Measurements from ENCODE around the gene KCNA1.
A peak's percentile ranks its signal among the peaks of the same experiment; 100 is the strongest.

Gene KCNA1

DNA sequence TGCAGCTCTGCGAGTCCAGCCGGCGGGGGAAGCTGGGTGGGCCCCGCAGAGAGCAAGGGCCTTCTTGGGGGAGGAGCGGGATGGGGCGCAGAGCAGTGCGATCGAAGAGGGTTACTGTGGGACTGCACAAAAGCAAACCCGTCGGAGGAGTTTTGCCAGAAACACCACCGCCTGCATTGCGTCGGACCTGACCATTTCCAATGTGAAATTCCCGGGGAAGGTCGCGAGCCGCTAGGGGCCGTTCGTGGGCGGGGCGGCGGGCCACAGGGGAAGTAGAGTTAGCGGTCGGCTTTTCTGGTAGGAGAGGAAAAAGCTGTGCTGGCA lies 333 bp upstream of the KCNA1 start:
- DNase-seq (ENCODE audit: low read depth, low spot score) = no peak
- no peak overlapping the region for H3K4me3 ChIP-seq (ENCODE audit: low read length)

- no peak for DNase-seq (ENCODE audit: low read depth, low spot score)
- H3K4me3 ChIP-seq (ENCODE audit: low read length) = no peak overlapping the region
Measured at GRCh38 chr12:4910502-4911315, 1.0 kb downstream of the KCNA1 start.

GRCh38 chr12:4911316-4911994 lies 1.8 kb downstream of the KCNA1 start:
- DNase-seq (ENCODE audit: low read depth, low spot score) = no peak
- no peak overlapping the region for H3K4me3 ChIP-seq (ENCODE audit: low read length)

DNA sequence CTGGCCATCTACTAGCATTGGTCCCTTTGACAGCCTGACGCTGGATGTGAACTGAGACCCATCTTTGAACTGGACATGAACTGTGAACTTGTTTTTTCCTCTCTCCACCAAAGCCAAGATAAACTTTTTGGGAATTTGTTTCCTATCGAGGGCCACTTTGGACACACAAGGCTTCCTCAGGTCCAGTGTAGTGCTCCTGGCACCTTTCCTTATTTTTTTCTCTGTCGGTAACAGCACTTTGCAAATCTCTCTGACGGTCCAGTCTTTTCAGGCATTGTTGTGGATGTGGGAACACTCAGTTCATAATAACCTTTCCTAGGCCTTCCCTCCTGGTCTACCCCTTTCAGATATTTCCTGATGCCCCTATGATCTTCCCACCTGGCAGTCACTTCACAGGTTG lies 5.0 kb downstream of the KCNA1 start:
- no peak for DNase-seq (ENCODE audit: low read depth, low spot score)
- no peak overlapping the region for H3K4me3 ChIP-seq (ENCODE audit: low read length)

DNA sequence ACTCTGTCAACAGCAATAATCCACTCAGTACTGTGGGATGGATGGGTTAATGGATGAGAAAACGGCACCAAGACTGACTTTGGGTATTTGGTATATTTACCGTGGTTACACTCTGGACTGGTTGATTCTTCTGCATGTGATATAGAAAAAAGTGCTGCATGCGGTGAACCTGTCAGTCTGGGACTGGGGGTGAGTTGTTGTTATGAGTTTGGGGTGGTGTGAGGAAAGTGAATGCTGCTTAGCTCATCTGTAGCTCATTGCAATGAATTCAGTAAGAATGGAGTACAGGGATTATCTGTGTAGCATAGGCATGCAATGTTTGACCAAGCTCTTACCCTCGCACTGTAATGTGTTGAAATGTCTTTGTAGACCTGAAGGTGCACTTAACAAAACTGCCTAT lies 6.0 kb downstream of the KCNA1 start:
- no peak overlapping the region for H3K4me3 ChIP-seq (ENCODE audit: low read length)
- DNase-seq (ENCODE audit: low read depth, low spot score) = no peak

DNA sequence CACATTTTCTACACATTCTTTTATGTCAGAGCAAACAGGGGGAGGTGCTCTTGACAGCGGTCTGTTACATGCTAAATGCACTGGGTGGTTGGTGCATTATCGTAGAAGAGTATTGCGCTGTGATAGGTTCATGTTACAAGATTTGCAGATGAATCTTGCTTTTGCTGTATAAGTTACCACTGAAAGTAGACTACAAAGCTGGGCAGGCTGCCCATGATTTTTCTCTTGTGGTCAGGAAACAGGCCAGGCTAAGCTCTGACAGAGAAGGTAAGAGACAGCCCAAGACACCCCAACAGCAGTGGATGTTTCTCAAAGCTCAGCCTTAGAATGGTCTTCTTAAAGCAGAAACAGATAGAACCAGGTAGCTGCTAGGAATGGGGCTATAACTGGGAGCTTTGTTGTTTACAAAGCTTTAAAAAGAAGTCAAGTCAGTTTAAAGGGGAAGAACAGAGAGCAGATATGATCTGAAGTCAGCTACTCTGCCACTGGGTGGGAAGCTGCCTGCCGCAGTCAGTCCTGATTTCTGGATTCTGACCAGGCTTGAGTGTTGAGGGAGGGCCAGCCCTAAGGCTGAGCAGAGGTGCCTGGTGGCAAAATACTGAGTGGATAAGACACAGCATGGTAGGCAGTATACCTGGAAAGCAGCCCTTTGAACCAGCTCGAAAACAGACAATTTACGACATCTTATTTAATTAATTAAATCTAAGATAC lies 9.4 kb downstream of the KCNA1 start:
- DNase-seq (ENCODE audit: low read depth, low spot score) = peak; percentile 4
- no peak overlapping the region for H3K4me3 ChIP-seq (ENCODE audit: low read length)

GRCh38 chr12:4932576-4932975 lies 22.9 kb downstream of the KCNA1 start:
- no peak overlapping the region for H3K4me3 ChIP-seq (ENCODE audit: low read length)
- DNase-seq (ENCODE audit: low read depth, low spot score) = no peak

- H3K4me3 ChIP-seq (ENCODE audit: low read length) = no peak overlapping the region
- no peak for DNase-seq (ENCODE audit: low read depth, low spot score)
Measured at GRCh38 chr12:4933411-4933810, 23.7 kb downstream of the KCNA1 start.

GRCh38 chr12:4934407-4935035 lies 24.8 kb downstream of the KCNA1 start:
- no peak overlapping the region for H3K4me3 ChIP-seq (ENCODE audit: low read length)
- DNase-seq (ENCODE audit: low read depth, low spot score) = no peak

DNA sequence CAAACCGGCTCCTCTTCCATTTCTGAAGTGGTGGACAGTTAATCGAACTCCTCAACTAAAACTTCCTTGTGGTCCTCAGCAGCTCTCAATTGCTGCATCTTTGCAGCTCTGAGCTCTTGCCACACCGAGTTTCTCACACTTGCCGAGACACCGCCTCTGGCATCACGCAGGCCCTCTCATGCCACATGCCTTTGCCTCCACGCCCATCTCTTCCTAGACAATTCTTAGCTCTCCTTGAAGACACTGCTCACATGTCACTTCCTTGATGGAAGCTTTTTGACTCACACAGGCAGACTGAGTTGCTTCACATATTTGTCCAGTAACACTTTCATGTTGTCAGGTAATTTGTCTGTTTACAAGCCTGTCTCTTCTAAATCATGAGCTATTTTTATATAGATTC lies 29.2 kb downstream of the KCNA1 start:
- no peak for DNase-seq (ENCODE audit: low read depth, low spot score)

DNA sequence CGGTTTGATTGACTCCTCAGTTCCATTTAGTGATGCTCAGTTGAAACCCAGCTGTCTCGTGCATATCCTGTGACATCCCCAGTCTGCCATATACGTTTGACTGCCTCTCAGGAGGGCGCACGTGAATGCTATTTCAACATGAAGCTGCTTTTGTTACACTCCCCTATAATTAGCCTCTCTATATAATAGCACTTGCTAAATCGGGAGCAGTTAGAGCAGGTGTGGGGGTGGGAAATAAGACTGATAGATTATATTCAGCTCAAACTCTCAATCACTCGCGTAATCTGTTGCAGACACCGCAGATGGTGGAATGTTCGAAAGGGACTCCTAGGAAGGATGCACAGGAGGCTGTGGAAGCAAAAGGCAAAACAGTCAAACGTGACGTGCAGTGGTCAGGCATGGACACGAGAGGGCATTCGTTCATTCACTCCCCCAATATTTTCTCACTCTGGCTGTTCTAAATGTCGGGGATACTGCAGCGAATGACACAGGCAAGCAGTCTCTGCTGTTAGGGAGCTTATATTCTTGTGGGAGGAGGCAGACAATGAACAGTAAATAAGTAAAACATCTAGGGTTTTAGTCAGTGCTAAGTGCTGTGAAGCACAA lies 29.8 kb downstream of the KCNA1 start:
- H3K4me3 ChIP-seq (ENCODE audit: low read length) = no peak overlapping the region
- no peak for DNase-seq (ENCODE audit: low read depth, low spot score)

More for the DNA sequence above, 29.2 kb downstream of the KCNA1 start:
- no peak overlapping the region for H3K4me3 ChIP-seq (ENCODE audit: low read length)

- no peak overlapping the region for H3K4me3 ChIP-seq (ENCODE audit: low read length)
- DNase-seq (ENCODE audit: low read depth, low spot score) = no peak
Measured at GRCh38 chr12:4943067-4943937, 33.6 kb downstream of the KCNA1 start.

DNA sequence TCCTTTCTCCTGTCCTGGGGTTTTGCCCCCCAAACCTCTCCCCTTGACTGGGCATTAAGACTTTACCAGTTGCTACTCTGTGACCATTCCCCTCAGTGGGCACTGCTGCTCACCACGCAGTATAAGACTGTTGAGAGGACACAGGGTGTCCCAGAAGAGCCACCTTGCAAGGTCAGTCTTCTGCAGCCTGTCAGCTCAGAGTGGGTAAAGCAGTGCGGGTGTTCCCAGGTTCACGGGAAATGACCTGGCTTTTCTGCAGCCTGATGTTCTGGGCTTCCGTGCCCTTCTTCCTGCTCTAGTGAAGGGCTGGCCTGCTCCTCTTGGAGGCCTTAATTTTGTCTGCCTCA lies 34.2 kb downstream of the KCNA1 start:
- H3K4me3 ChIP-seq (ENCODE audit: low read length) = no peak overlapping the region
- no peak for DNase-seq (ENCODE audit: low read depth, low spot score)

- no peak for DNase-seq (ENCODE audit: low read depth, low spot score)
- no peak overlapping the region for H3K4me3 ChIP-seq (ENCODE audit: low read length)
Measured at GRCh38 chr12:4947253-4947652, 37.5 kb downstream of the KCNA1 start.

DNA sequence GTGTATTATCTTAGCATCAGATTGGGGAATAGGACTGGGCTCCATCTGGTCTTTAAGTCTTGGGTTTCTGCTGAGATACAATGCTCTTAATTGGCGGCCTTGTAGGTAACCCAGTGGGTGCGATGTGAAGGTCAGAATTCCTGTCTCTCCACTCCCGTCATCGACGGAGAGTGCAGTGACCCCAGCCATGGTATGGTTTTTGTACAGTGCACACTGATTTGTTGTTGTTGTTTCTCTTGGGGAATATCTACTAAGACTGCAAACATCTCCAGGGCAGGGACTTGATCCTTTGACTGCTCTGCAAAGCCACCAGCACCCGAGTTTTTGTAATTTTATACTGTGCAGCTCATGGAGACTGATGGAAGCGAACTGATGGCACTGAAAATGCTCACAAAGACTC lies 41.4 kb downstream of the KCNA1 start:
- no peak overlapping the region for H3K4me3 ChIP-seq (ENCODE audit: low read length)
- DNase-seq (ENCODE audit: low read depth, low spot score) = no peak

- DNase-seq (ENCODE audit: low read depth, low spot score) = no peak
- H3K4me3 ChIP-seq (ENCODE audit: low read length) = no peak overlapping the region
Measured at GRCh38 chr12:4951601-4952000, 41.9 kb downstream of the KCNA1 start.

DNA sequence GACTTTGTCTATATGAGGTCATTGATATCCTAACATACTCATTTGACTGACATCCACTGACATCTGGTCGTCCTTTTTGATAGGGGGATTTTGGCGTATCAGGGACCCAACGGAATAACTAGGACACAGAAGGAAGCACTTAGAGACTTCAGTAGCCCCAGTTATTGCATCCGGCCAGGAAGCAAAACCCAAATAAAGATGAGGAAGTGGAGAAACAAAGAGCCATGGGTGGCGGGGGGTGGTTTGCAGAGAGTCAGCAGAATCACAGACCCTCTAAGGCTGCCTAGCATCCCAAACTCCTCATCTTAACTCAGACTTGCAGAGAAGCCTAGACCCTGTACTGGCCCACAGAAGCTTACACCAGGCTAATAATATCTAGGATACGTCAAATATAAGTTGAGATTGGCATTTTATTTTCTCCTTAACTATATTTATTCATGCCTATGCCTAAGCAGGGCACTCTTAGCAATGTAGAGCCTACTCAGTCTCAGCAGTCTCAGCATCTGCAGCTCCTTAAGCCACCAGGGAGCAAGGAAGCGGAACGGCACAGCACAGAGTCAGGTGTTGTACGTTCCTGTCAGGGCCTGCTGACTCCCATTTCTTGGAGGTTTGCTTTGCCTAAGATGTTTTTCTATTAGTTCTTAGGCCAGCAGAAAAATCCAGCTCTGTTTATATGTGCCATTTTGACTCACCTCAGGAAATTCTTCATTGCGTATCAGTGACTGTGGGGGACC lies 45.1 kb downstream of the KCNA1 start:
- H3K4me3 ChIP-seq (ENCODE audit: low read length) = no peak overlapping the region
- no peak for DNase-seq (ENCODE audit: low read depth, low spot score)

DNA sequence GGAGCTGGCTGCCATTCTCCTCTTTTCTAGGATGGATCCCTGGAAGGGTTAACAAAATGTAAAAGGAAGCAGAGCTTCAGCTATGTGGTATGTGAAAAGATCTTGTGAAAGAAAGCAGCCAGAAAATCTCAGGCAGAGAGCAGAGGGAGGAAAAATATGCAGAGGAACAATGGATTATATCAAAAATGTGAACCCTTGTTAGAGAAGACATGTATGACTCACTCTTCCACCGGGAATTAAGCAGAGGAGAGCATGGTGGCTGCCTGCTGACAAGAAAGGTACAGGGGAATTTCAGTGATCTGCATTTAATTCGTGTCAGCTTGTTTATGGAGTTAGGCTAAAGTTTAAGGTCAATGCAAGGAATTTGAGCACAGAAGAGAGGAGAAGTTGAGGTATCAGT lies 46.3 kb downstream of the KCNA1 start:
- no peak for DNase-seq (ENCODE audit: low read depth, low spot score)
- no peak overlapping the region for H3K4me3 ChIP-seq (ENCODE audit: low read length)

Data from Jurkat, Clone E6-1 (cell line).